ENCODE measurements around the gene HSD17B8.

DNA sequence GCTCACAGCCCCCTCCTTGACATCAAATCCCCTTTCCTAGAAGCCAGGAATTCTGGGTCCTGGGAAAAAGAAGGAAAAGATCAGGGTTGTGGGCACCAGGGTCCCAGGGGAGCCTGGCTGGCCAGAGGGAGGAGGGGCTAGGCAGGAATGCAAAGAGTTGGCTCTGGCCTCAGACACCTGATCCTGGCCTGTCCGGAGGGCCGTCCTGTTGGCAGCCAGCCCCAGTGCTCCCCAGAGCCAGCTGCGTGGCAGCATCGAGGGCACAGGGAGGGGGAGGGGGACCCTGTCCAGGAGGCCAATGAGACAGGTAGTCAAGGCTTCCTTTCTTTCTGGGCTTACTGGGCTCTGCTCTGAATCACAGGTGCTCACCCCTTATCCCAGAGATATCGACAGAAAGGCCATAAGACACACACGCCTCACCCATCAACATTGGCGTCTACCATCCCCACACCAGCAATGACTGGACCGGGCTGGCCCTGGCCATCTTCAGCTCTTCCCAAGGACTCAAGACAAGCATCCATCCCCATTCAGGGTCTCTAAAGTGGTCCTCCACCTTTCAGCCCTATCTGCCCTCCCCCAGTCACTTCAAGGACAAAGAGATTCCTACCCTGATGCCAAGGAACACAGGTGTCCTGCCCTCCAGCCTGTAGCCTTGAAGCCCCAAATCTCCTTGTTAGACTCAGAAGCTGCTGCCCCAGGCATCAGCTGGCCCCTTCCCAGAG is 12.9 kb upstream of the HSD17B8 start:
- no peak for TF ChIP-seq POLR2A (IDR thresholded peaks at IDR 0.05)
- TF ChIP-seq, protein P1, sequence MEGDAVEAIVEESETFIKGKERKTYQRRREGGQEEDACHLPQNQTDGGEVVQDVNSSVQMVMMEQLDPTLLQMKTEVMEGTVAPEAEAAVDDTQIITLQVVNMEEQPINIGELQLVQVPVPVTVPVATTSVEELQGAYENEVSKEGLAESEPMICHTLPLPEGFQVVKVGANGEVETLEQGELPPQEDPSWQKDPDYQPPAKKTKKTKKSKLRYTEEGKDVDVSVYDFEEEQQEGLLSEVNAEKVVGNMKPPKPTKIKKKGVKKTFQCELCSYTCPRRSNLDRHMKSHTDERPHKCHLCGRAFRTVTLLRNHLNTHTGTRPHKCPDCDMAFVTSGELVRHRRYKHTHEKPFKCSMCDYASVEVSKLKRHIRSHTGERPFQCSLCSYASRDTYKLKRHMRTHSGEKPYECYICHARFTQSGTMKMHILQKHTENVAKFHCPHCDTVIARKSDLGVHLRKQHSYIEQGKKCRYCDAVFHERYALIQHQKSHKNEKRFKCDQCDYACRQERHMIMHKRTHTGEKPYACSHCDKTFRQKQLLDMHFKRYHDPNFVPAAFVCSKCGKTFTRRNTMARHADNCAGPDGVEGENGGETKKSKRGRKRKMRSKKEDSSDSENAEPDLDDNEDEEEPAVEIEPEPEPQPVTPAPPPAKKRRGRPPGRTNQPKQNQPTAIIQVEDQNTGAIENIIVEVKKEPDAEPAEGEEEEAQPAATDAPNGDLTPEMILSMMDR (IDR thresholded peaks at IDR 0.05): no peak
- no peak for TF ChIP-seq POLR2AphosphoS5 (IDR thresholded peaks at IDR 0.05)
